K562 (cell line): ENCODE results near the gene C9orf40. TPM values are rescaled to one million over a fixed set of nuclear protein-coding genes. Genes with fewer than 3 reads are reported as not detected.

Source experiments
- ATAC-seq: fragments of 200-7000 bp; cut with Tn5 transposase; 3 replicates; pipeline ENCODE4 v1.9.1; 2020; ENCODE audit warnings: moderate library complexity
- BruUV-seq: library from RNA; stranded (reverse); fragments of 400-500 nt; replicated peaks from 2 replicates; lab custom pipeline; 2021; lab: Mats Ljungman, UMichigan
- CTCF ChIA-PET: fragments of 300-600 bp; formaldehyde crosslinking; extraction: SDS; loops from one replicate; lab custom pipeline; 2021; ENCODE audit warnings: low intra/inter-chr PET ratio; lab: Yijun Ruan, JAX
- POLR2A ChIA-PET: fragments of 300-600, 350-650 bp; sonication (Branson Sonifier 250); formaldehyde crosslinking; extraction: SDS; loops from one replicate; lab custom pipeline; 2021; ENCODE audit warnings: antibody characterized with exemption, inconsistent platforms; lab: Yijun Ruan, JAX
- DNase-seq, 4 experiments: peaks; one replicate each; pipeline versions ENCODE4 v3.0.0 to v3.0.0-alpha.2; 2011 to 2018; ENCODE audit warnings: low spot score in 3 of 4, mixed read lengths in 3 of 4; ENCODE audit errors: extremely low read depth in 1 of 4
- FAIRE-seq: peaks from 2 replicates; lab custom pipeline; 2011; peaks lifted over from hg19 to GRCh38; lab: Jason Lieb, UNC
- H2AFZ ChIP-seq: 2 replicates; pipeline ENCODE4 v1.6.0; 2011; ENCODE audit warnings: low read depth, low read length, control low read depth, inconsistent platforms
- H3K27ac ChIP-seq: fragments of 200-600 bp; 3 replicates; pipeline ENCODE4 v1.8.0; 2011; ENCODE audit warnings: low read depth, mild to moderate bottlenecking, control low read depth, inconsistent platforms, low read length, moderate library complexity, mixed read lengths; ENCODE audit errors: extremely low read depth
- H3K27me3 ChIP-seq, 2 experiments: fragments of 300-600 bp in 1 of 2; 2 replicates in 1 of 2; 3 replicates in 1 of 2; pipeline versions ENCODE4 v1.6.0 to v1.8.0; 2011; ENCODE audit warnings: inconsistent platforms in 2 of 2, low read length in 2 of 2, mild to moderate bottlenecking in 1 of 2, mixed read lengths in 1 of 2, moderate library complexity in 1 of 2; ENCODE audit not compliant: control insufficient read depth in 2 of 2, insufficient read depth in 2 of 2
- H3K36me3 ChIP-seq: fragments of 300-600 bp; 3 replicates; pipeline ENCODE4 v1.8.0; 2011; ENCODE audit warnings: mild to moderate bottlenecking, low read length, inconsistent platforms; ENCODE audit not compliant: control insufficient read depth, insufficient read depth
- H3K4me1 ChIP-seq, 2 experiments: fragments of 200-600 bp in 1 of 2; replicated peaks in 1 of 2; 2 replicates in 1 of 2; 3 replicates in 1 of 2; pipeline versions ENCODE4 v1.5.1 to v1.8.0; 2011; ENCODE audit warnings: inconsistent platforms in 2 of 2, low read length in 2 of 2, mild to moderate bottlenecking in 1 of 2, mixed read lengths in 1 of 2, moderate library complexity in 1 of 2; ENCODE audit not compliant: control insufficient read depth in 2 of 2, insufficient read depth in 2 of 2
- H3K4me2 ChIP-seq: 2 replicates; pipeline ENCODE4 v1.6.1; 2011; ENCODE audit warnings: low read length, control low read depth, inconsistent platforms, mixed read lengths; ENCODE audit not compliant: insufficient read depth
- H3K4me3 ChIP-seq: fragments of 200-600 bp; sonication (generic), shearing (Covaris generic); 2 replicates; pipeline ENCODE4 v1.5.1; 2016; ENCODE audit warnings: control low read depth, inconsistent platforms
- H3K79me2 ChIP-seq: fragments of 200-600 bp; 3 replicates; pipeline ENCODE4 v1.8.0; 2011; ENCODE audit warnings: low read length, inconsistent platforms; ENCODE audit not compliant: control insufficient read depth, insufficient read depth
- H3K9ac ChIP-seq, 2 experiments: 2 replicates each; pipeline versions ENCODE4 v1.6.0 to v1.6.1; 2011; ENCODE audit warnings: low read depth in 2 of 2, low read length in 2 of 2, control low read depth in 1 of 2, inconsistent platforms in 1 of 2, mild to moderate bottlenecking in 1 of 2, mixed read lengths in 1 of 2; ENCODE audit not compliant: insufficient read depth in 1 of 2
- H3K9me1 ChIP-seq: one replicate; pipeline ENCODE4 v1.6.0; 2011; ENCODE audit warnings: inconsistent platforms, mild to moderate bottlenecking, low read length, moderate library complexity; ENCODE audit not compliant: control insufficient read depth, insufficient read depth
- H3K9me3 ChIP-seq: replicated peaks from 2 replicates; pipeline ENCODE4 v1.5.1; 2011; ENCODE audit warnings: low read depth, low read length, inconsistent platforms; ENCODE audit not compliant: control insufficient read depth, insufficient read depth
- H4K20me1 ChIP-seq: replicated peaks from 2 replicates; pipeline ENCODE4 v1.6.1; 2011; ENCODE audit warnings: low read length, inconsistent platforms, mixed read lengths; ENCODE audit not compliant: control insufficient read depth, insufficient read depth
- IRF1 ChIP-seq: sonication (generic); formaldehyde crosslinking; IDR thresholded peaks from 2 replicates; pipeline ENCODE4 v1.8.0; 2022; ENCODE audit warnings: missing genetic modification reagents, mild to moderate bottlenecking, borderline replicate concordance
- RBM22 ChIP-seq: fragments of 200-400 bp; formaldehyde crosslinking; IDR thresholded peaks from 2 replicates; pipeline ENCODE4 v1.6.1; 2018; ENCODE audit warnings: low read length, low read depth; ENCODE audit not compliant: poor library complexity, severe bottlenecking
- SRSF1 ChIP-seq: fragments of 200-400 bp; formaldehyde crosslinking; IDR thresholded peaks from 2 replicates; pipeline ENCODE4 v1.6.1; 2017; ENCODE audit warnings: mild to moderate bottlenecking, low read depth, low read length, moderate library complexity
- TFAM ChIP-seq: fragments of 250-450 bp; sonication (Bioruptor Pico); conservative IDR thresholded peaks from 2 replicates; pipeline ENCODE4 v1.5.0; 2021; ENCODE audit warnings: mild to moderate bottlenecking, moderate library complexity
- ZNF165 ChIP-seq: fragments of 250-450 bp; sonication (Bioruptor Pico); IDR thresholded peaks from 2 replicates; pipeline ENCODE4 v1.4.0; 2020; ENCODE audit warnings: borderline replicate concordance
- WGBS: fragments of 100-300 bp; shearing (Covaris generic); methylation state at CpG from one replicate; pipeline ENCODE4 v1.1.6; 2016; ENCODE audit warnings: low coverage, mixed read lengths; ENCODE audit not compliant: insufficient coverage; ENCODE audit errors: missing lambda C conversion rate; 5-methylcytosine and 5-hydroxymethylcytosine counted together
- in situ Hi-C: fragments of 300-500 bp; cut with MboI; formaldehyde crosslinking; loops from 4 replicates; pipeline ENCODE4 v1.15.0; 2018; ENCODE audit warnings: inconsistent platforms, mixed read lengths
- intact Hi-C: fragments of 100-400 bp; cut with micrococcal nuclease; formaldehyde crosslinking; loops from 2 replicates; pipeline ENCODE4 v1.14.2; 2022
- polyA plus RNA-seq, 8 experiments: library from polyadenylated mRNA; depleted of rRNA in 4 of 8; stranded (reverse) in 5 of 8; unstranded in 3 of 8; fragments of >200 nt; fragmentation: Nextera tagmentation in 2 of 8; fragmentation: Illumina TruSeq in 1 of 8; extraction: Ambion mirVana in 2 of 8; extraction: Trizol in 1 of 8; gene quantifications; 2 replicates each; pipeline versions ENCODE4 v1.2.1 to v1.2.3, GENCODE V29; 2011 to 2014; ENCODE audit warnings: inconsistent platforms in 1 of 8, missing spikeins in 1 of 8
- total RNA-seq, 7 experiments: library from RNA; depleted of rRNA in 6 of 7; stranded (reverse); fragments of >200 nt in 6 of 7; fragmentation: Illumina TruSeq in 2 of 7; extraction: Trizol in 2 of 7; gene quantifications; 2 replicates each; pipeline versions ENCODE4 v1.2.1 to v1.2.3, GENCODE V29; 2011 to 2021; ENCODE audit warnings: low replicate concordance in 1 of 7

C9orf40 gene
- total and polyA plus RNA-seq, 9 of the 15 experiments (the other 6 are each of a cell fraction or from before 2014, with no cell fraction given): 5.6 to 17.3 (median 8.7) TPM

- peaks cover 11 to 15% of the 10 kb centered on the region in 2 experiments; a peak in 4 of 5 replicates for H3K4me1 ChIP-seq
- 44% methylated on average over 7 of the region's 10 CpGs for WGBS
- TF ChIP-seq SRSF1 (no peak), RBM22 (no peak), TFAM (CRISPR knock-in tag) (no peak), IRF1 (CRISPR knock-in tag) (no peak), ZNF165 (CRISPR knock-in tag) (no peak)
- TF ChIP-seq, all 486 proteins: peak for 0
- intact Hi-C loops: loop anchor here (5.0 kb wide), 1 partner anchor 127 kb away; no protein-coding TSS in a partner anchor
- peaks cover 20% of the 10 kb centered on the region; the same call in 2 of the 3 replicates for H3K36me3 ChIP-seq
- ChIA-PET CTCF (no interaction called here), POLR2A (interaction anchor here (0.6 to 1.0 kb wide), 2 partner anchors 20 to 171 kb away, joined by 3 to 5 read pairs; no protein-coding TSS in a partner anchor)
- H3K27me3 ChIP-seq: no peaks in the 10 kb centered on the region
- peak; percentile 1; the same call in 2 of the 3 replicates for ATAC-seq
- H3K9ac ChIP-seq: peak overlapping the region in 1 of 2 experiments; percentile 25; a peak in 2 of 4 replicates
- H3K9me3 ChIP-seq: no peaks in the 10 kb centered on the region
- peaks cover 48% of the 10 kb centered on the region for H3K79me2 ChIP-seq
- in situ Hi-C loops: no loop called here
- no peak for FAIRE-seq
- H3K9me1 ChIP-seq: no peaks in the 10 kb centered on the region
- H2AFZ ChIP-seq: no peak overlapping the region
- H4K20me1 ChIP-seq: no peaks in the 10 kb centered on the region
- no TSS peak for BruUV-seq
- peak overlapping the region; percentile 61 for H3K4me2 ChIP-seq
- H3K4me3 ChIP-seq: no peak overlapping the region
- H3K27ac ChIP-seq: no peak overlapping the region; the same call in 2 of the 3 replicates
- no peak for DNase-seq
Observed at GRCh38 chr9:74949859-74950855, 2.6 kb downstream of the C9orf40 start.
